Smooth muscle cell (in vitro differentiated cells): ENCODE data around the gene MGAT4B. TPM values are rescaled to one million over a fixed set of nuclear protein-coding genes. Genes with fewer than 3 reads are reported as not detected.

Experiments used
- microRNA counts: library from miRNA; unstranded; fragments of <30 nt; microRNA quantifications from one replicate; lab custom pipeline; 2016
- microRNA-seq: library from miRNA; unstranded; fragments of <30 nt; microRNA quantifications from one replicate; pipeline ENCODE4, GENCODE V29; 2016; ENCODE audit warnings: borderline number of aligned reads
- polyA plus RNA-seq: library from polyadenylated mRNA; unstranded; fragments of >200 nt; fragmentation: Nextera tagmentation; extraction: Ambion mirVana; gene quantifications from 2 replicates; pipeline ENCODE4 v1.2.1, GENCODE V29; 2016
- small RNA-seq: library from RNA; depleted of rRNA; stranded (forward); fragments of <200 nt; gene quantifications from one replicate; pipeline ENCODE3, GENCODE V24; 2014
- total RNA-seq: library from RNA; depleted of rRNA; stranded (reverse); fragments of >200 nt; gene quantifications from 2 replicates; pipeline ENCODE4 v1.2.3, GENCODE V29; 2014

The MGAT4B gene
- total and polyA plus RNA-seq, 2 experiments from 2014 or later: 60.0 to 121 TPM

MicroRNA genes within 50 kb of the gene (microRNA counts, 767-probe panel; counts per million panel counts)
- microRNA hsa-miR-1229 (lab: Ali Mortazavi, UCI): 183 counts per million

Small RNA genes lying within 50 kb of the gene (microRNA-seq; reads per million reads assigned to microRNA genes)
- gene MIR1229: 20.5 reads per million, percentile 27 among the genes with 10 or more reads in this experiment

Small RNA genes lying within 50 kb of the gene (small RNA-seq; reads per million reads assigned to genes)
- gene MIR1229: 0.13 reads per million
- not detected for gene RF00019

Other genes starting within 250 kb of the MGAT4B start
- gene HNRNPH1, start 183.2 kb downstream of the MGAT4B start, total RNA-seq: 384 and 421 TPM in 2 replicates
- gene HNRNPH1, start 183.2 kb downstream of the MGAT4B start, polyA plus RNA-seq: 60.9 and 95.9 TPM in 2 replicates
- not detected in 2 replicates for gene CBY3, start 125.8 kb downstream of the MGAT4B start, total RNA-seq
- 0.54 TPM in 1 of 2 replicates, not detected in the other for gene CBY3, start 125.8 kb downstream of the MGAT4B start, polyA plus RNA-seq
- gene CANX, start 107.9 kb downstream of the MGAT4B start, total RNA-seq: 513 and 566 TPM in 2 replicates
- gene CANX, start 107.9 kb downstream of the MGAT4B start, polyA plus RNA-seq: 242 and 274 TPM in 2 replicates
- 11.5 and 14.4 TPM in 2 replicates for gene MAML1, start 74.0 kb downstream of the MGAT4B start, total RNA-seq
- gene MAML1, start 74.0 kb downstream of the MGAT4B start, polyA plus RNA-seq: 9.9 and 12.1 TPM in 2 replicates
- gene LTC4S, start 12.9 kb downstream of the MGAT4B start, total RNA-seq: not detected in 2 replicates
- 0.83 TPM in 1 of 2 replicates, not detected in the other for gene LTC4S, start 12.9 kb downstream of the MGAT4B start, polyA plus RNA-seq
- gene SQSTM1, start 14.0 kb upstream of the MGAT4B start, total RNA-seq: 114 and 129 TPM in 2 replicates
- gene SQSTM1, start 14.0 kb upstream of the MGAT4B start, polyA plus RNA-seq: 159 and 262 TPM in 2 replicates
- 16.5 and 22.8 TPM in 2 replicates for gene MRNIP, start 52.0 kb upstream of the MGAT4B start, total RNA-seq
- gene MRNIP, start 52.0 kb upstream of the MGAT4B start, polyA plus RNA-seq: 11.9 and 19.9 TPM in 2 replicates
- gene TBC1D9B, start 101.0 kb upstream of the MGAT4B start, total RNA-seq: 47.5 and 58.0 TPM in 2 replicates
- 62.3 and 72.6 TPM in 2 replicates for gene TBC1D9B, start 101.0 kb upstream of the MGAT4B start, polyA plus RNA-seq